KMS-11 (cell line): ENCODE data around the gene OR7G3.

Experiments used
- H2AFZ ChIP-seq: fragments of 200-600 bp; sonication (generic); 2 replicates; pipeline ENCODE4 v1.6.1; 2016; ENCODE audit warnings: antibody characterized with exemption, mixed run types, low read depth
- H3K27ac ChIP-seq: fragments of 200-600 bp; sonication (generic); 2 replicates; pipeline ENCODE4 v1.6.1; 2016; ENCODE audit warnings: mild to moderate bottlenecking, mixed run types
- H3K27me3 ChIP-seq: fragments of 200-600 bp; sonication (generic); 2 replicates; pipeline ENCODE4 v1.6.1; 2017; ENCODE audit warnings: mild to moderate bottlenecking, low read depth, mixed run types, moderate library complexity; ENCODE audit not compliant: insufficient read depth
- H3K36me3 ChIP-seq: fragments of 200-600 bp; sonication (generic); 2 replicates; pipeline ENCODE4 v1.6.1; 2017; ENCODE audit warnings: mild to moderate bottlenecking, mixed run types; ENCODE audit not compliant: insufficient read depth
- H3K4me1 ChIP-seq: fragments of 200-600 bp; sonication (generic); 2 replicates; pipeline ENCODE4 v1.6.1; 2016; ENCODE audit warnings: mild to moderate bottlenecking, low read depth, mixed run types; ENCODE audit not compliant: poor library complexity, severe bottlenecking
- H3K4me2 ChIP-seq: fragments of 200-600 bp; sonication (generic); 2 replicates; pipeline ENCODE4 v1.7.0; 2016; ENCODE audit warnings: mild to moderate bottlenecking, mixed run types
- H3K4me3 ChIP-seq: fragments of 200-600 bp; sonication (generic); IDR thresholded peaks from 2 replicates; pipeline ENCODE4 v1.6.1; 2017; ENCODE audit warnings: low read depth, low read length, mixed read lengths; ENCODE audit not compliant: insufficient read depth
- H3K79me2 ChIP-seq: fragments of 200-600 bp; sonication (generic); 2 replicates; pipeline ENCODE4 v1.6.1; 2016; ENCODE audit warnings: low read depth, mixed run types; ENCODE audit not compliant: insufficient read depth
- H3K9ac ChIP-seq: fragments of 200-600 bp; sonication (generic); 2 replicates; pipeline ENCODE4 v1.6.1; 2016; ENCODE audit warnings: mild to moderate bottlenecking, mixed run types
- H4K20me1 ChIP-seq: fragments of 200-600 bp; sonication (generic); 2 replicates; pipeline ENCODE4 v1.6.1; 2016; ENCODE audit warnings: mild to moderate bottlenecking, mixed run types; ENCODE audit not compliant: insufficient read depth
- TF ChIP-seq, protein P1 (sequence below): fragments of 200-600 bp; sonication (generic); conservative IDR thresholded peaks from 2 replicates; pipeline ENCODE4 v1.6.1; 2017; ENCODE audit warnings: low read depth, mild to moderate bottlenecking, antibody characterized with exemption, low read length, moderate library complexity, mixed read lengths

OR7G3 gene

GRCh38 chr19:9126900-9127405, at the start of gene OR7G3:
Gene OR7G3 (minus strand): TSS chr19:9126950. CDS start chr19:9126950, 0 bp downstream.
- H3K4me3 ChIP-seq: no peak within 1 kb of the TSS
- no peak within 1 kb of the TSS for H3K9ac ChIP-seq
- no peak within 1 kb of the TSS for H3K4me2 ChIP-seq
- H3K27me3 ChIP-seq: no peaks in the 10 kb centered on the region
- H2AFZ ChIP-seq: no peak within 1 kb of the TSS
- H3K36me3 ChIP-seq: no peaks in the 10 kb centered on the region
- H3K79me2 ChIP-seq: no peaks in the 10 kb centered on the region
- no peaks in the 10 kb centered on the region for H4K20me1 ChIP-seq
- no peaks in the 10 kb centered on the region for H3K4me1 ChIP-seq
- TF ChIP-seq, protein P1, sequence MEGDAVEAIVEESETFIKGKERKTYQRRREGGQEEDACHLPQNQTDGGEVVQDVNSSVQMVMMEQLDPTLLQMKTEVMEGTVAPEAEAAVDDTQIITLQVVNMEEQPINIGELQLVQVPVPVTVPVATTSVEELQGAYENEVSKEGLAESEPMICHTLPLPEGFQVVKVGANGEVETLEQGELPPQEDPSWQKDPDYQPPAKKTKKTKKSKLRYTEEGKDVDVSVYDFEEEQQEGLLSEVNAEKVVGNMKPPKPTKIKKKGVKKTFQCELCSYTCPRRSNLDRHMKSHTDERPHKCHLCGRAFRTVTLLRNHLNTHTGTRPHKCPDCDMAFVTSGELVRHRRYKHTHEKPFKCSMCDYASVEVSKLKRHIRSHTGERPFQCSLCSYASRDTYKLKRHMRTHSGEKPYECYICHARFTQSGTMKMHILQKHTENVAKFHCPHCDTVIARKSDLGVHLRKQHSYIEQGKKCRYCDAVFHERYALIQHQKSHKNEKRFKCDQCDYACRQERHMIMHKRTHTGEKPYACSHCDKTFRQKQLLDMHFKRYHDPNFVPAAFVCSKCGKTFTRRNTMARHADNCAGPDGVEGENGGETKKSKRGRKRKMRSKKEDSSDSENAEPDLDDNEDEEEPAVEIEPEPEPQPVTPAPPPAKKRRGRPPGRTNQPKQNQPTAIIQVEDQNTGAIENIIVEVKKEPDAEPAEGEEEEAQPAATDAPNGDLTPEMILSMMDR: no peak
- H3K27ac ChIP-seq: no peak within 1 kb of the TSS

- H4K20me1 ChIP-seq: no peaks in the 10 kb centered on the region
- no peak overlapping the region for H3K4me3 ChIP-seq
- H3K4me2 ChIP-seq: no peak overlapping the region
- H2AFZ ChIP-seq: no peak overlapping the region
- TF ChIP-seq, protein P1: no peak
- H3K36me3 ChIP-seq: no peaks in the 10 kb centered on the region
- no peak overlapping the region for H3K27ac ChIP-seq
- H3K79me2 ChIP-seq: no peaks in the 10 kb centered on the region
- H3K27me3 ChIP-seq: no peaks in the 10 kb centered on the region; the same call in 1 of the 2 replicates
- no peak overlapping the region for H3K9ac ChIP-seq
- no peaks in the 10 kb centered on the region for H3K4me1 ChIP-seq
These were observed 48.6 kb upstream of the OR7G3 start for GRCh38 chr19:9175326-9175725.

GRCh38 chr19:9171393-9171991, 44.7 kb upstream of the OR7G3 start:
- Histone ChIP-seq H3K9ac (no peak overlapping the region), H3K36me3 (no peaks in the 10 kb centered on the region), H3K4me1 (no peaks in the 10 kb centered on the region), H3K4me2 (no peak overlapping the region), H2AFZ (no peak overlapping the region), H3K27ac (no peak overlapping the region), H4K20me1 (no peaks in the 10 kb centered on the region), H3K27me3 (no peaks in the 10 kb centered on the region), H3K79me2 (no peaks in the 10 kb centered on the region), H3K4me3 (no peak overlapping the region)
- TF ChIP-seq, protein P1: no peak

- H2AFZ ChIP-seq: no peak overlapping the region
- no peak overlapping the region for H3K9ac ChIP-seq
- no peaks in the 10 kb centered on the region for H4K20me1 ChIP-seq
- H3K27ac ChIP-seq: no peak overlapping the region
- TF ChIP-seq, protein P1: no peak
- H3K4me1 ChIP-seq: no peaks in the 10 kb centered on the region
- no peak overlapping the region for H3K4me2 ChIP-seq
- H3K36me3 ChIP-seq: peaks cover 9% of the 10 kb centered on the region; the same call in 1 of the 2 replicates
- no peaks in the 10 kb centered on the region for H3K27me3 ChIP-seq
- H3K4me3 ChIP-seq: no peak overlapping the region
- H3K79me2 ChIP-seq: no peaks in the 10 kb centered on the region
These were observed 40.1 kb upstream of the OR7G3 start for GRCh38 chr19:9166846-9167245.
